Astrocyte of the spinal cord (primary cell): ENCODE data around the gene ATP11C.

Experiments
- DNase-seq: peaks from one replicate; pipeline ENCODE4 v3.0.0; 2011; ENCODE audit warnings: low read depth, low spot score
- H3K4me3 ChIP-seq: 2 replicates; pipeline ENCODE4 v1.5.1; 2011; ENCODE audit warnings: low read depth, mild to moderate bottlenecking, low read length, moderate library complexity
- in situ Hi-C: cut with HindIII; loops from 2 replicates; pipeline ENCODE4 v1.10.0; 2017; ENCODE audit warnings: low sequenced_read_pairs
- TF ChIP-seq, protein P1 (sequence below): IDR thresholded peaks from 2 replicates; pipeline ENCODE4 v1.5.1; 2012; ENCODE audit warnings: low read depth, mild to moderate bottlenecking, low read length, inconsistent platforms

Gene ATP11C

GRCh38 chrX:139936259-139936658 lies 3.4 kb upstream of the ATP11C start:
- in situ Hi-C loops, result no loop called here
- no peak for DNase-seq
- TF ChIP-seq, protein P1, sequence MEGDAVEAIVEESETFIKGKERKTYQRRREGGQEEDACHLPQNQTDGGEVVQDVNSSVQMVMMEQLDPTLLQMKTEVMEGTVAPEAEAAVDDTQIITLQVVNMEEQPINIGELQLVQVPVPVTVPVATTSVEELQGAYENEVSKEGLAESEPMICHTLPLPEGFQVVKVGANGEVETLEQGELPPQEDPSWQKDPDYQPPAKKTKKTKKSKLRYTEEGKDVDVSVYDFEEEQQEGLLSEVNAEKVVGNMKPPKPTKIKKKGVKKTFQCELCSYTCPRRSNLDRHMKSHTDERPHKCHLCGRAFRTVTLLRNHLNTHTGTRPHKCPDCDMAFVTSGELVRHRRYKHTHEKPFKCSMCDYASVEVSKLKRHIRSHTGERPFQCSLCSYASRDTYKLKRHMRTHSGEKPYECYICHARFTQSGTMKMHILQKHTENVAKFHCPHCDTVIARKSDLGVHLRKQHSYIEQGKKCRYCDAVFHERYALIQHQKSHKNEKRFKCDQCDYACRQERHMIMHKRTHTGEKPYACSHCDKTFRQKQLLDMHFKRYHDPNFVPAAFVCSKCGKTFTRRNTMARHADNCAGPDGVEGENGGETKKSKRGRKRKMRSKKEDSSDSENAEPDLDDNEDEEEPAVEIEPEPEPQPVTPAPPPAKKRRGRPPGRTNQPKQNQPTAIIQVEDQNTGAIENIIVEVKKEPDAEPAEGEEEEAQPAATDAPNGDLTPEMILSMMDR, result no peak
- no peak overlapping the region for H3K4me3 ChIP-seq

DNA sequence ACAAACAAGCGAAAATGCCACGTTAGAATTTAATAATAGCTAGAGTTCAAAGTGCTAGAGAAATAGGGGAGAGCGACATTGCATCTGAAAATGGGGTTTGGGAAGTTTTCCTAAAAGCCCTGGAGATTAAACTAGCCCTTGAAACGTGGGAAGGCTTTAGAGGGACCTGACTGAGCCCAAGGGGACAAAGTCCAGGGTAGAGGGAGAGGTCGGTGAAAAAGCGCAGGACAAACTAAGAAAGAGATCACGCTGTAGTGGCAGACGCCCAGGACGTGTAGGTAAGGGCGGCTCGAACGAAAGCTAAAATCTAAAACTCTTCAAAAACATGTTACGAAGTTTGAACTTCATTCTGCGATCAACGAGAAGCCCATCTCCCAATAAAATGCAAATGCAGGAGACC lies 1.1 kb upstream of the ATP11C start:
- no peak for DNase-seq
- TF ChIP-seq, protein P1, result no peak
- in situ Hi-C loops, result no loop called here
- peak overlapping the region; percentile 71 for H3K4me3 ChIP-seq

GRCh38 chrX:139932073-139932900 lies 566 bp downstream of the ATP11C start:
- in situ Hi-C loops, result no loop called here
- H3K4me3 ChIP-seq, result peak overlapping the region; percentile 71
- DNase-seq, result no peak
- TF ChIP-seq, protein P1, result no peak

- TF ChIP-seq, protein P1, result no peak
- DNase-seq, result no peak
- in situ Hi-C loops, result no loop called here
- peak overlapping the region; percentile 71 for H3K4me3 ChIP-seq
Observed at GRCh38 chrX:139931646-139932072, 1.2 kb downstream of the ATP11C start.

DNA sequence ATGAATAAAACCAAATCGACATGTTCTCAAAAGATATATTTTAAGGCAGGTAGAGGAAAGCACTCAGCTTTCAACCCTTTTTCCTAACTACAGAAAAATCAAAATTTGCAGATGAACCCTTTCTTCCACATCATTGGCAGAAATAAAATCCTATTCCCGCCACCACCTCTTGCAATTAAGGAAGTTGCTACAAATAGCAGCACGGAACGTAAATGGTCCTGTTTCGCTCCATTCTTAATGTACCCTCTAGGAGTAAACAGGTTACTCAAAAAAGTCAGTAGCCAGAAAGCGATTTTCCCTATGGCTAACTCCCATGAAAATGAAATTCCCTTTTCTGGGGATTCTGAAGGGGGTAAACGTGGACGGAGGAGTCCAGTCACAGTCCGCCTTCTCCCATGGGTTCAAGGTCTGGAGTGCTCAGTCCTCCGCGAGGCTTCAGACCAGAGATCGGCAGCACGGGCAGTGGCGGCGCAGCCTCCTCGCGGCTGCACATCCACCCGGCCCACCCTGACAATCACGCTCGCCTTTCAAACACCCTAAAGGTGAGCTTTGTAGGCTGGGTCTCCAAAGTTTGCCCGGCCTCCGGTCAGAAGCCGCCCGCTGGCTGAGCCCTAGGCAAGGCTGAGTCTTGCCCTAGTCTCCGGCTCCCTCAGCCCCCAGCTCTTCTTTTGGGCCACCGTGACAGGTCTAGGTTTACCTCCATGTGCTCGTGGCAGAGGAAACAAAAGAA lies 1.8 kb downstream of the ATP11C start:
- DNase-seq, result no peak
- in situ Hi-C loops, result no loop called here
- TF ChIP-seq, protein P1, result no peak
- H3K4me3 ChIP-seq, result peak overlapping the region; percentile 71

GRCh38 chrX:139930401-139930800 lies 2.5 kb downstream of the ATP11C start:
- TF ChIP-seq, protein P1, result no peak
- no peak for DNase-seq
- H3K4me3 ChIP-seq, result no peak overlapping the region
- in situ Hi-C loops, result no loop called here
